Fibroblast of villous mesenchyme (primary cell): ENCODE measurements around the gene NAXE. TPM values are rescaled to one million over a fixed set of nuclear protein-coding genes. Genes with fewer than 3 reads are reported as not detected.

ENCODE experiments used
- DNase-seq: peaks from one replicate; pipeline ENCODE4 v3.0.0-alpha.2; 2010; ENCODE audit warnings: low read depth
- H3K4me3 ChIP-seq: 2 replicates; pipeline ENCODE4 v1.5.1; 2011; ENCODE audit warnings: low read depth, mild to moderate bottlenecking, low read length
- CTCF ChIP-seq: IDR thresholded peaks from 2 replicates; pipeline ENCODE4 v1.5.1; 2012; ENCODE audit warnings: low read depth, mild to moderate bottlenecking, low read length; ENCODE audit not compliant: insufficient read depth
- total RNA-seq: library from RNA; depleted of rRNA; stranded (reverse); fragments of >200 nt; gene quantifications from 2 replicates; pipeline ENCODE4 v1.2.3, GENCODE V29; 2012

The NAXE gene
- total RNA-seq, 1 donor, result 67.8 TPM

- no peak overlapping the region for H3K4me3 ChIP-seq
Observed at GRCh38 chr1:156640842-156641706, 49.5 kb downstream of the NAXE start.

GRCh38 chr1:156641761-156642264 is 50.2 kb downstream of the NAXE start, which contains the start of gene BCAN:
Gene BCAN, plus strand, starts transcription at chr1:156642117. Its CDS starts 3,938 bp downstream, at chr1:156646055.
- no peak for TF ChIP-seq CTCF
- DNase-seq, result peak; percentile 23
- H3K4me3 ChIP-seq, result peak within 1 kb of the TSS; percentile 0

More at GRCh38 chr1:156640842-156641706, 49.5 kb downstream of the NAXE start:
- DNase-seq, result no peak
- no peak for TF ChIP-seq CTCF

- DNase-seq, result no peak
- H3K4me3 ChIP-seq, result no peak overlapping the region
- TF ChIP-seq CTCF, result no peak
Observed at GRCh38 chr1:156642265-156643048, 50.9 kb downstream of the NAXE start.

- H3K4me3 ChIP-seq, result no peak overlapping the region
- TF ChIP-seq CTCF, result no peak
- DNase-seq, result no peak
Observed at GRCh38 chr1:156643049-156643777, 51.6 kb downstream of the NAXE start.

GRCh38 chr1:156643778-156644092 is 52.2 kb downstream of the NAXE start:
- no peak for TF ChIP-seq CTCF
- H3K4me3 ChIP-seq, result no peak overlapping the region
- DNase-seq, result no peak

Other genes starting within 250 kb of the NAXE start
- gene RHBG, start 222.6 kb upstream of the NAXE start, total RNA-seq, result not detected in 2 replicates
- 10.0 and 10.8 TPM in 2 replicates for gene MEF2D, start 91.0 kb upstream of the NAXE start, total RNA-seq
- gene IQGAP3, start 19.2 kb upstream of the NAXE start, total RNA-seq, result 20.9 and 24.2 TPM in 2 replicates
- gene TTC24, start 12.1 kb upstream of the NAXE start, total RNA-seq, result not detected in 2 replicates
- gene GPATCH4, start 9.7 kb downstream of the NAXE start, total RNA-seq, result 15.1 and 24.2 TPM in 2 replicates
- gene HAPLN2, start 27.6 kb downstream of the NAXE start, total RNA-seq, result not detected in 2 replicates
- not detected in 2 replicates for gene BCAN, start 50.3 kb downstream of the NAXE start, total RNA-seq
- 66.4 and 66.9 TPM in 2 replicates for gene NES, start 85.6 kb downstream of the NAXE start, total RNA-seq
- gene CRABP2, start 113.8 kb downstream of the NAXE start, total RNA-seq, result 39.0 and 80.7 TPM in 2 replicates
- gene METTL25B, start 136.7 kb downstream of the NAXE start, total RNA-seq, result 9.0 and 12.5 TPM in 2 replicates
- 17.4 and 22.9 TPM in 2 replicates for gene ISG20L2, start 137.0 kb downstream of the NAXE start, total RNA-seq
- gene MRPL24, start 149.3 kb downstream of the NAXE start, total RNA-seq, result 21.6 and 26.1 TPM in 2 replicates
- 196 and 197 TPM in 2 replicates for gene HDGF, start 159.9 kb downstream of the NAXE start, total RNA-seq
- gene PRCC, start 175.8 kb downstream of the NAXE start, total RNA-seq, result 19.0 TPM in 2 replicates
- gene SH2D2A, start 225.1 kb downstream of the NAXE start, total RNA-seq, result not detected in 2 replicates